CD4-positive, alpha-beta memory T cell (primary cell): Measurements from ENCODE around the gene MNAT1. TPM values are rescaled to one million over a fixed set of nuclear protein-coding genes. Genes with fewer than 3 reads are reported as not detected.
A peak's percentile ranks its signal among the peaks of the same experiment; 100 is the strongest.
"Not testable (repeated sequence)": the region's sequence is repeated elsewhere in the genome, so short reads cannot be mapped to it uniquely, and the experiment has no call there.

Source experiments
- CTCF ChIA-PET: fragments of 350-600 bp; sonication (Branson Sonifier 250); formaldehyde crosslinking; loops from one replicate; lab custom pipeline; 2021; ENCODE audit warnings: inconsistent platforms; ENCODE audit not compliant: partially characterized antibody; lab: Charles Lee
- POLR2A ChIA-PET: fragments of 350-600 bp; sonication (Branson Sonifier 250); formaldehyde crosslinking; loops from one replicate; lab custom pipeline; 2021; ENCODE audit not compliant: partially characterized antibody; lab: Charles Lee
- DNase-seq, 5 donors: peaks; one replicate each; pipeline versions ENCODE4 v3.0.0 to v3.0.0-alpha.2; 2020 to 2022; ENCODE audit warnings: mixed read lengths in 1 of 5
- H3K27ac ChIP-seq: one replicate; pipeline ENCODE4 v1.7.0; 2013; ENCODE audit warnings: low read depth, low read length
- H3K27me3 ChIP-seq: 2 replicates; pipeline ENCODE4 v1.7.0; 2013; ENCODE audit warnings: mild to moderate bottlenecking, low read length, moderate library complexity; ENCODE audit not compliant: insufficient read depth
- H3K36me3 ChIP-seq: 2 replicates; pipeline ENCODE4 v1.7.0; 2013; ENCODE audit warnings: mild to moderate bottlenecking, low read length, moderate library complexity; ENCODE audit not compliant: insufficient read depth
- H3K4me1 ChIP-seq: 2 replicates; pipeline ENCODE4 v1.7.0; 2013; ENCODE audit warnings: mild to moderate bottlenecking, low read length, moderate library complexity; ENCODE audit not compliant: insufficient read depth
- H3K4me3 ChIP-seq, 2 donors: one replicate each; pipeline ENCODE4 v1.7.0; 2013; ENCODE audit warnings: low read length in 2 of 2, mild to moderate bottlenecking in 1 of 2
- H3K9me3 ChIP-seq, 2 donors: one replicate each; pipeline ENCODE4 v1.7.0; 2013; ENCODE audit warnings: low read length in 2 of 2, control low read depth in 1 of 2; ENCODE audit not compliant: control insufficient read depth in 1 of 2
- H3K27ac Mint-ChIP-seq, 7 donors: one replicate each; pipeline ENCODE4 v1.8.0; 2020 to 2021; ENCODE audit warnings: mixed read lengths in 7 of 7, mild to moderate bottlenecking in 6 of 7, inconsistent platforms in 3 of 7, moderate library complexity in 3 of 7
- H3K27me3 Mint-ChIP-seq, 2 donors: one replicate each; pipeline ENCODE4 v1.8.0; 2020 to 2021; ENCODE audit warnings: mixed read lengths in 2 of 2
- H3K36me3 Mint-ChIP-seq, 2 donors: one replicate each; pipeline ENCODE4 v1.8.0; 2020 to 2021; ENCODE audit warnings: mixed read lengths in 2 of 2, inconsistent platforms in 1 of 2, mild to moderate bottlenecking in 1 of 2
- H3K4me1 Mint-ChIP-seq, 4 donors: one replicate each; pipeline ENCODE4 v1.8.0; 2020 to 2021; ENCODE audit warnings: mixed read lengths in 4 of 4, mild to moderate bottlenecking in 1 of 4
- H3K4me3 Mint-ChIP-seq, 8 donors: one replicate each; pipeline ENCODE4 v1.8.0; 2020 to 2021; ENCODE audit warnings: mixed read lengths in 8 of 8, mild to moderate bottlenecking in 7 of 8, moderate library complexity in 6 of 8, inconsistent platforms in 3 of 8
- H3K9me3 Mint-ChIP-seq, 8 donors: one replicate each; pipeline ENCODE4 v1.8.0; 2020 to 2021; ENCODE audit warnings: mixed read lengths in 8 of 8, mild to moderate bottlenecking in 5 of 8, inconsistent platforms in 3 of 8, moderate library complexity in 1 of 8
- intact Hi-C: fragments of 100-400 bp; cut with micrococcal nuclease; formaldehyde crosslinking; loops from one replicate; pipeline ENCODE4 v1.15.1; 2023
- polyA plus RNA-seq, 2 donors: library from polyadenylated mRNA; unstranded; fragments of 300-500 nt; fragmentation: Illumina TruSeq; gene quantifications; one replicate each; pipeline ENCODE4 v1.2.3, GENCODE V29; 2021
- total RNA-seq, 2 experiments: library from RNA; stranded (reverse); gene quantifications; one replicate each; pipeline ENCODE4 v1.2.3, GENCODE V29; 2021

The MNAT1 gene
- total and polyA plus RNA-seq, 4 experiments from 2014 or later = 12.6 to 28.7 (median 16.0) TPM

DNA sequence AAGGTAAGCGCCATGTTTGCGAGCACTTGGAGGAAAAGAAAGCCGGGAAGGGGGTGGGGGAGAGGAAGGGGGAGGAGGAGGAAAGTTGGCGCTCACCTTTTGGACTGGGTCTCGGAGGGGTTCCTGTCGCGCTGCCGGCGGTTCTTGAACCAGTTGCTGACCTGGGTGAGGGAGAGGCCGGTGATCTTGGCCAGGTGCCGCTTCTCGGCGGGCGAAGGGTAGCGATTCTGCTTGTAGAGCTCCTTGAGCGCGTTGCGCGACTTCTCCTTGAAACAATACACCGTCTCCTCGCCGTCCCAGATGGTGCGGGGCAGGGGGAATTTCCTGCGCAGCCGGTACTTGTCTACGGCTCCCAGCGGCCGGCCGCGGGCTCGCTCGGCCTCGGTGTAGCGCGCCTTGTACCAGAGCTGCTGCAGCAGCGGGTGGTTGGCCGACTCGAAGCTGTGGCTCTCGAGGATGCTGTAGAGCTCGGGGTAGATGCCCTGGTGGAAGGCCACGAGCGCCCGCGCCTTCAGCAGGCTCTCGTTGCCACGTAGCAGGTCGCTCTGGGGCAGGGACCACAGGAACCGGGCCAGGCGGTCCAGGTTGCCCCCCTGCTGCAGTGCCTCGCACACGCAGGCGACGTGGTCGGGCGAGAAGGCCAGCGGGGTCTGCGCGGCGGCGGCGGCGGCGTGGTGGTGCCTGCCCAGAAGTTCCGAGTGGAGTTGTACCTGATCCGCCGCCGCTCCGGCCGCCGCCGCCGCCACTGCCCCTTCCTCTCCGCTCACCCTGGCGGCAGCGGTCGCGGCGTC lies 11.2 kb upstream of the MNAT1 start:
- DNase-seq = peak; percentile 16 to 51 (median 22)
- Mint-ChIP-seq H3K4me3 (peak overlapping the region; percentile 85 to 93 (median 88)), H3K9me3 (peaks cover 0 to 5% (median under 1%) of the 10 kb centered on the region in 8 donors), H3K36me3 (no peaks in the 10 kb centered on the region), H3K27me3 (peaks cover 59 to 68% of the 10 kb centered on the region in 2 donors), H3K4me1 (peaks cover 7 to 36% (median 15%) of the 10 kb centered on the region in 4 donors), H3K27ac (no peak overlapping the region)
- Histone ChIP-seq H3K36me3 (no peaks in the 10 kb centered on the region), H3K4me1 (peaks cover 20% of the 10 kb centered on the region), H3K4me3 (peak overlapping the region; percentile 47 to 61), H3K27me3 (peaks cover 42% of the 10 kb centered on the region), H3K9me3 (no peaks in the 10 kb centered on the region), H3K27ac (no peak overlapping the region)
- intact Hi-C loops = no loop called here
- ChIA-PET POLR2A (interaction anchor here (1.6 kb wide), 1 partner anchor 11 kb away, joined by 6 read pairs; the partner anchor contains the start of gene MNAT1), CTCF (interaction anchor here (0.5 to 1.6 kb wide), 2 partner anchors 11 to 96 kb away, joined by 3 to 7 read pairs; partner anchors contain the start of gene MNAT1)

DNA sequence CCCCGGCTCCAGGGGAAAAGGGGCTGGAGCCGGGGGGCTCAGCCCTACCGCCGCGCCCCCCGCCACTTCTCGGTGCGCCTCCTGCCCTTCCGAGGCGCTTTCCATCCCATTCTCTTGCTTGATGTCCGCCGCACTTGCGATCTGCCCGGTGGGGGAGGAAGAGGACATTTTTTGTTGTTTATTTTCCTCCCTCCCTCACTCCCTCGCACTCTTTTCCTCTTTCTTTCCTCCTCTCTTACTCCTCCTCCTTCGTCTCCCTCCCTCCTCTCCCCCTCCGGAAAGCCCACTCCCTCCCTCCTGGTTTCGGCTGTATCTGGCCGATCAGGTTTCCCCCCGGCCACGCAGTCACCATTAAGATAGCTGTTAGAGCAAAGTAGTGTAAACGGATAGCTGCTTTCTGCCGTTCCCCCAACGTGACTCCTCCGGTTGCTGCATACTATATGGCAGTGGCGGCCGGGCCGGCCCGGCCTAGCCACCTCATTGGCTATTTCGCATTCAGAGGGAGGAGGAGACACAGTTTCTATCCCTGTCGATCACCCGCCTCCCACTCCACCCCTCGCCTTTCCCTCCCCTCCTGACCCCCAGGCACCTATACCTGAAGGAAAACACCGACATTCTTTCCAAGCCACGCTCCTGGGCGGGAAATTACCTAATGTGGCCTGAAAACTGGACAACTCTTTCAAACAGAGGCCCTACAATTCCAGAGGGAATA lies 10.5 kb upstream of the MNAT1 start, which contains the start of gene SIX4:
Gene SIX4 (minus strand): TSS at position 445 of the 712 bp plus-strand sequence. CDS start 277 bp downstream, at position 168.
- Mint-ChIP-seq H3K9me3 (peaks cover 0 to 5% (median under 1%) of the 10 kb centered on the region in 8 donors), H3K4me3 (peak within 1 kb of the TSS; percentile 85 to 93 (median 88)), H3K4me1 (peaks cover 7 to 36% (median 15%) of the 10 kb centered on the region in 4 donors), H3K36me3 (no peaks in the 10 kb centered on the region), H3K27me3 (peaks cover 56 to 65% of the 10 kb centered on the region in 2 donors), H3K27ac (peak within 1 kb of the TSS in 2 of 7 donors; percentile 4 to 65)
- DNase-seq = no peak
- Histone ChIP-seq H3K4me1 (peaks cover 20% of the 10 kb centered on the region), H3K9me3 (no peaks in the 10 kb centered on the region), H3K27me3 (peaks cover 42% of the 10 kb centered on the region), H3K4me3 (peak within 1 kb of the TSS; percentile 47 to 61), H3K27ac (no peak within 1 kb of the TSS), H3K36me3 (no peaks in the 10 kb centered on the region)
- intact Hi-C loops = loop anchor here (1.0 kb wide), 1 partner anchor 10 kb away; the partner anchor contains the start of gene MNAT1
- ChIA-PET POLR2A (interaction anchor here (1.6 kb wide), 1 partner anchor 10 kb away, joined by 6 read pairs; the partner anchor contains the start of gene MNAT1), CTCF (interaction anchor here (0.5 kb wide), 1 partner anchor 96 kb away, joined by 3 read pairs; no protein-coding TSS in a partner anchor)

DNA sequence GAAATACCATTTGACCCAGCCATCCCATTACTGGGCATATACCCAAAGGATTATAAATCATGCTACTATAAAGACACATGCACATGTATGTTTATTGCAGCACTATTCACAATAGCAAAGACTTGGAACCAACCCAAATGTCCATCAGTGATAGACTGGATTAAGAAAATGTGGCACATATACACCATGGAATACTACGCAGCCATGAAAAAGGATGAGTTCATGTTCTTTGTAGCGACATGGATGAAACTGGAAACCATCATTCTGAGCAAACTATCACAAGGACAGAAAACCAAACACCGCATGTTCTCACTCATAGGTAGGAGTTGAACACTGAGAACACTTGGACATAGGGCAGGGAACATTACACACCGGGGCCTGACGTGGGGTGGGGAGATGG lies 3.3 kb upstream of the MNAT1 start:
- Mint-ChIP-seq H3K4me1 (peaks cover 15 to 32% (median 19%) of the 10 kb centered on the region in 4 donors), H3K27me3 (peaks cover 27 to 40% of the 10 kb centered on the region in 2 donors)
- H3K36me3 ChIP-seq, H3K36me3 Mint-ChIP-seq, H3K27ac Mint-ChIP-seq, H3K4me3 ChIP-seq, H3K9me3 Mint-ChIP-seq, DNase-seq, H3K9me3 ChIP-seq, CTCF ChIA-PET, H3K27ac ChIP-seq, intact Hi-C loops, H3K4me3 Mint-ChIP-seq, POLR2A ChIA-PET: not testable (repeated sequence)
- peaks cover 11% of the 10 kb centered on the region for H3K27me3 ChIP-seq
- H3K4me1 ChIP-seq = peaks cover 18% of the 10 kb centered on the region

DNA sequence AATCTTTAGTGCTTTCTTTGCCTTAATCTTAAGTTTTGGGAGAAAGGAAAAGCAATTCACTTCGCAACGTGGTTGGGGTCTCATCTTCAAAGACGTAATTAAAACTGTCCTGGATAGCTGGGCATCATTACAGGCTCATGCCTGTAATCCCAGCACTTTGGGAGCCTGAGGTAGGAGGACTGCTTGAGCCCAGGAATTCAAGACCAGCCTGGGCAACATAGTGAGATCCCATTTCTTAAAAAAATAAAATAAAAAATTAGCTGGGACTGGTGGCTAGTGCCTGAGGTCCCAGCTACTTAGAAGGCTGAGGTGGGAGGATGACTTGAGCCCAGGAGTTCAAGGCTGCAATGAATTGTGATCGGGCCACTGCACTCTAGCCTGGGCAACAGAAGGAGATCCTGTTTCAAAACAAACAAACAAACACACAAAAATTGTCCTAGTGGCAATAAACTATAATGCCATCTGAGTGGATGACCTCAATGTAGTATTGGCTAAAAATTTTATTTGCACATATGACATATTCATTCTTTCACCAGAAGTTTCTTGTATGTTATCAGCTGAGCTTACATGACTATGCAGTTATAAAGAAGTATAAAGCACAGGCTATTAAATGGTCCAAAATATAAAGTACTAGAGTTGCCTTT lies 1.6 kb upstream of the MNAT1 start:
- Mint-ChIP-seq H3K9me3 (peaks cover 0 to 5% (median 5%) of the 10 kb centered on the region in 8 donors), H3K36me3 (peaks cover 3 to 5% of the 10 kb centered on the region in 2 donors), H3K4me1 (peaks cover 17 to 29% (median 22%) of the 10 kb centered on the region in 4 donors), H3K27ac (no peak overlapping the region), H3K4me3 (peak overlapping the region in 1 of 8 donors; percentile 10), H3K27me3 (peaks cover 15 to 26% of the 10 kb centered on the region in 2 donors)
- H3K4me3 ChIP-seq = no peak overlapping the region
- peaks cover 20% of the 10 kb centered on the region for H3K4me1 ChIP-seq
- no peak overlapping the region for H3K27ac ChIP-seq
- CTCF ChIA-PET = interaction anchor here (1.4 kb wide), 1 partner anchor 11 kb away, joined by 7 read pairs; no protein-coding TSS in a partner anchor
- no peaks in the 10 kb centered on the region for H3K36me3 ChIP-seq
- H3K27me3 ChIP-seq = no peaks in the 10 kb centered on the region
- H3K9me3 ChIP-seq = no peaks in the 10 kb centered on the region
- POLR2A ChIA-PET = interaction anchor here (1.1 kb wide), 3 partner anchors 21 to 1157 kb away, joined by 3 read pairs; partner anchors contain the start of genes SLC38A6 and TRMT5
- no peak for DNase-seq
- intact Hi-C loops = no loop called here

DNA sequence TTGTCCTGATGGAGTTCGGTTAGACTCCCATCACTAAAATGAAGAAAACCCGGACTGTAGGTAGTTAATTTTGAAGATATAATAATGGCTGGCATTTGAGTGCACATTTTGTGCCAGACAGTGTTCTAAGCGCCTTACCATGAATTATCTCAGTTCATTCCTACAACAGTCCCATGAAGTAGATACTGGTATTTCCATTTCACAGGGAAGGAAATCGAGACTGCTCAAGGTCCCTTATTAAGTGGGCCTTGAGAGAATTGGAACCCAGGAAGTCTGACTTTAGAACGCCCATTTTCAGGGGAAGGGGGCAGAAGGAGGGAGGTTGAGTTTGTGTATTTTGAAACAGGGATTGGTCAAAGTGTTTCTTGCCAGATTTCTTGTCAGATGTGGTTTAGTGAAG lies 855 bp downstream of the MNAT1 start:
- Histone ChIP-seq H3K36me3 (no peaks in the 10 kb centered on the region), H3K4me3 (peak overlapping the region; percentile 92 to 97), H3K4me1 (peaks cover 20% of the 10 kb centered on the region), H3K9me3 (no peaks in the 10 kb centered on the region), H3K27ac (peak overlapping the region; percentile 39), H3K27me3 (no peaks in the 10 kb centered on the region)
- Mint-ChIP-seq H3K4me1 (peaks cover 27 to 44% (median 28%) of the 10 kb centered on the region in 4 donors), H3K27me3 (peaks cover 7% of the 10 kb centered on the region in 2 donors), H3K27ac (peak overlapping the region in 5 of 7 donors; percentile 78 to 98 (median 95)), H3K9me3 (peaks cover 0 to 5% (median 4%) of the 10 kb centered on the region in 8 donors), H3K36me3 (peaks cover 3 to 5% of the 10 kb centered on the region in 2 donors), H3K4me3 (peak overlapping the region; percentile 95 to 100 (median 98))
- CTCF ChIA-PET = no interaction called here
- no peak for DNase-seq
- POLR2A ChIA-PET = interaction anchor here (1.9 kb wide), 1 partner anchor 12 kb away, joined by 6 read pairs; the partner anchor contains the start of gene SIX4
- intact Hi-C loops = loop anchor here (2.0 kb wide), 1 partner anchor 19 kb away; no protein-coding TSS in a partner anchor

DNA sequence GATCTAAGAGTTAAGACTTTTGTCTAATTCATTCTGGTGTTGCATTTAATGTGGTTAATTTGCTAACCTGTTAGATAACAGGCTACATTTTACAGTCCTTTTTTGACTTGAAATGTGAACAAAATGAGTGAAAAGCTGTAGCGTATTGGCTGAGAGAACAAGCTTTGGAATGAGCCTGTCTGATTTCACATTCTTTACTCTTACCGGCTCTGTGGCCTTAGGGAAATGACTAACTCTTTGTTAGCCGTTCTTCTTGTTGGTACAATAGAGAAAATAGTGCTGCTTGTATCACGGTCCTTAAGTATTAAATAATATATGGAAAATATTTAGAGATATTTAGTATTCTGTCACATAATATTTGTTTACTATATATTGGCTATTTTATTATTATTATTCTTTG lies 1.9 kb downstream of the MNAT1 start:
- Mint-ChIP-seq H3K27ac (no peak overlapping the region), H3K36me3 (peaks cover 3 to 5% of the 10 kb centered on the region in 2 donors), H3K4me1 (peaks cover 27 to 44% (median 28%) of the 10 kb centered on the region in 4 donors), H3K4me3 (peak overlapping the region in 4 of 8 donors; percentile 21 to 99 (median 27)), H3K9me3 (no peaks in the 10 kb centered on the region), H3K27me3 (no peaks in the 10 kb centered on the region)
- Histone ChIP-seq H3K36me3 (no peaks in the 10 kb centered on the region), H3K27ac (no peak overlapping the region), H3K27me3 (no peaks in the 10 kb centered on the region), H3K4me3 (no peak overlapping the region), H3K9me3 (no peaks in the 10 kb centered on the region), H3K4me1 (peaks cover 20% of the 10 kb centered on the region)
- intact Hi-C loops = no loop called here
- no peak for DNase-seq
- POLR2A ChIA-PET = no interaction called here
- CTCF ChIA-PET = interaction anchor here (1.3 kb wide), 1 partner anchor 29 kb away, joined by 3 read pairs; no protein-coding TSS in a partner anchor
